H4 (cell line): ENCODE measurements around the gene MGAT3. TPM values are rescaled to one million over a fixed set of nuclear protein-coding genes. Genes with fewer than 3 reads are reported as not detected.
"Not testable (repeated sequence)": the region's sequence is repeated elsewhere in the genome, so short reads cannot be mapped to it uniquely, and the experiment has no call there.

Source experiments
- DNase-seq: peaks from one replicate; pipeline ENCODE4 v3.0.0-alpha.2; 2015; ENCODE audit warnings: low spot score
- total RNA-seq: library from RNA; depleted of rRNA; stranded (reverse); fragments of >200 nt; shearing (Covaris generic); gene quantifications from 2 replicates; pipeline ENCODE4 v1.2.3, GENCODE V29; 2014

Gene MGAT3
- total RNA-seq, 1 experiment from 2014 or later: 1.1 TPM

GRCh38 chr22:39490966-39491680 is 34.3 kb downstream of the MGAT3 start:
- no peak for DNase-seq

GRCh38 chr22:39491696-39492095 is 34.9 kb downstream of the MGAT3 start:
- DNase-seq: no peak

- no peak for DNase-seq
These were observed 35.4 kb downstream of the MGAT3 start for GRCh38 chr22:39492186-39492585.

- peak; percentile 35 for DNase-seq
These were observed 36.9 kb downstream of the MGAT3 start for GRCh38 chr22:39493759-39494158.

GRCh38 chr22:39494471-39495120 is 37.8 kb downstream of the MGAT3 start:
- no peak for DNase-seq

GRCh38 chr22:39496131-39496838 is 39.5 kb downstream of the MGAT3 start:
- peak; percentile 57 for DNase-seq

DNA sequence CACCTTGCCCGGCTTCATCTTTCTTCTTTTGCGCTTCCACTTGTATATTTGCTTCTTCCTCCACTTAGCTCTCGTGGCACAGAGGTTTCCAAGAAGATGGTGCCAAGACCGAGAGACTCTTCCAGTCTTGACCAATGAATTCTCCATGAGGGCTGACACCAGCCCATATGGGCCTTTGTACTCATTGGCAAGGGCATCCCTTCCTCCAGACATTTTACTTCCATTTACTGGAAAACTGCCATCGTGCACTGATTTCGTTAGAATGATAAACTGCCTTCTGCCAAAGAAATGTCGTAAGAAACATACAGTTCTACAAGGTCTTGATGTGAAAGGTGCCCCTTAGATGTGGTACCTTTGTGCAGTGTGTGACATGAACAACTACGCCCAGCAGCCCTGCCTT is 40.6 kb downstream of the MGAT3 start:
- DNase-seq: no peak

GRCh38 chr22:39498368-39498767 is 41.6 kb downstream of the MGAT3 start:
- DNase-seq: no peak

DNA sequence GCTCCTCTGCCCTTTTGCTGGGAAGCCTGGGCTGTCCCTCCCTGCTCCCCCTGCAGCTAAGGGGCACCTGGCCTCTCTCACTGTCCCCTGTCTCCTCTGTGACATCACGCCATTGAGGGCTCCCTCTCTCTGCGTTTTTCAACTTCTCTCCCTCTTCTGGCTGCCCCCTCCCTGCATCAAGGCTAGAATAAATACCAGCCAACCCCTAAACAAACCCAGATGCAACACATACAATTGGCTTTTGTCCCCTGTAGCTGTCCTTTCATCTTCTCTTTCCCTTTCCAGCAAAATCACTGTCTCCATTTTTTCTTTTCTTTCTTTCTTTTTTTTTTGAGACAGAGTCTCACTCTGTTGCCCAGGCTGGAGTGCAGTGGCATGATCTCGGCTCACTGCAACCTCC is 42.0 kb downstream of the MGAT3 start:
- no peak for DNase-seq

GRCh38 chr22:39500101-39500500 is 43.3 kb downstream of the MGAT3 start:
- DNase-seq: no peak

DNA sequence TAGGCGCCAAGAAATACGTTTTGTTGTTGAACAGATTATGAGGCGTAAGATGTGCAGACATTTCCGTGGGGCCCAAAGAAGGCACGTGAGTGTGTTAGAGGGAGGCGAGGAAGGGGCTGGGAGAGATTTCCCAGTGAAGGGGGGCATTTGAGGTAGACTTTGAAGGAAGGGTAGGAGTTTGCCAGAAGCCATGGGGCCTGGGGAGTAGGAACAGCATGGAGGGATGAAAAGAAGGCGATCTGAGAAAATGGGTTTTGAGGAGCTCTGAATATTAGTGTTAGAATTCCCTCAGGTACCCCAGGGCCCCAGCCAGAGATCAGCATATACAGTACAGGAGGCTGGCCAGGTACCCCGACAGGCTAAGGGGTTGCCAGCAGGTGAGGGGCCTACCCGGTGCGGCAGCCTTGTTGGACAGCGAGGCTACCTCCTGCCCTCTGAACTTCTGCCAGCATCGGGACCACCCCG is 44.9 kb downstream of the MGAT3 start:
- DNase-seq: no peak

DNA sequence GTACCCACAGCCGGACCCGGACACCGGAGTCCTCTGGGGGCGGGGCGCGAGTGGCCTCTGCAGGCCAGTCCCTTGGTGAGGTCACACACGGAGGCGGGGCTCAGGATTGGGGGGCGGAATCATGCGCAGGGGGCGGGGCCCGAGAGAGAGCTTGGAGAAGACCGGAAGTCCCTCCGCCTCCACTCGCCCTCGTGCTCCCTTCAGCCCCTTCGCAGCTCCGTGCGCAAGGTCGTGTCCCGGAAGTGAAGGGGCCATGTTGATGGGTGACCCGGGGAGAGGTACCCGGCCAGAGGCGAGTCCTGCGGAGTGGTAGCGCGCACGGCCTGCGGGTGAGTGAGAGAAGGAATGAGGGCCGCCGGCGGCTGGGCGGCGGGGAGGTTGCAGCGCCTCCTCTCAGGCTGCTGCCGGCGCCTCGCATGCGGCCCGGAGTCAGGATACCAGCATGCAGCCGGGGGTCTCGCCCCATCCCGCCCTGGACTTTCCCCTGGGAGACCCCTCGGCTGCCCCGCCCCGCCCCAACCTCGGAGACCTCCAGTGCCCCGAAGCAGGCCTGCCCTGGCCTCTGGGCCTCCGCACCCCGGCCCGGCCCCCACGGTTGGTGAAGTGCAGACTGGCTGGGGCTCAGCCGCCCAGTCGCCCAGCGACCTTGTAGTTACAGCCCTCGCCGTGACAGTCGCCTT is 45.4 kb downstream of the MGAT3 start, which contains the start of gene MIEF1:
Gene MIEF1 (plus strand): TSS at position 182 of the 680 bp plus-strand sequence. CDS start 9,005 bp downstream, outside the sequence.
- DNase-seq: peak; percentile 95

- no peak for DNase-seq
These were observed 46.1 kb downstream of the MGAT3 start for GRCh38 chr22:39502789-39503409.

GRCh38 chr22:39503630-39504029 is 46.8 kb downstream of the MGAT3 start:
- DNase-seq: no peak

DNA sequence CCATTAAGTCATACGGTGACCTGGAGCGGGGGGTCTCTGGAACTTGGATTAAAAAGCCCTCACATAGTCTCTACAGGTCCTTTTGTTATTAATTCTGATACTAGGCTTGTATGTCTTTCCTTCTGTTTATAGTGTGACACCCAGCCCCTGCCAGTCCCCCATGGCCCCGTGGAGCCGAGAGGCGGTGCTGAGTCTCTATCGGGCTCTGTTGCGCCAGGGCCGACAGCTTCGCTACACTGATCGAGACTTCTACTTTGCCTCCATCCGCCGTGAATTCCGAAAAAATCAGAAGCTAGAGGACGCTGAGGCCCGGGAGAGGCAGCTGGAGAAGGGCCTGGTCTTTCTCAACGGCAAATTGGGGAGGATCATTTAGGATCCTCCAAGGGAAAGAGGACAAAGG is 47.3 kb downstream of the MGAT3 start:
- DNase-seq: no peak

DNA sequence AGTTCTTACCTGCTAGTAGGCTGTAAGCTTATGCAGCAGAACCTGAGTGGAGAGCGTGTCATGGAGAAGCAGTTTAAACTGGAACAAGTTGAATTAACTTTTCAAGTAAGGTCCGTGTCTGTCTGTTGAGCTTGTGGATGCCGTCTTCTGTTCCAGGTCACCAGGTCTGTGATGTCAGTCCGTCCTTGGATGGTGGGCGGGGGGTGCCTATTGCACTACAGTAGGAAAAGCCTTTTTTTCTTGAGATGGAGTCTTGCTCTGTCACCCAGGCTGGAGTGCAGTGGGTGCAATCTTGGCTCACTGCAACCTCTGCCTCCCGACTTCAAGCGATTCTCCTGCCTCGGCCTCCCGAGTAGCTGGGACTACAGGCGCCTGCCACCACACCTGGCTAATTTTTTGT is 50.2 kb downstream of the MGAT3 start:
- DNase-seq: not testable (repeated sequence)

DNA sequence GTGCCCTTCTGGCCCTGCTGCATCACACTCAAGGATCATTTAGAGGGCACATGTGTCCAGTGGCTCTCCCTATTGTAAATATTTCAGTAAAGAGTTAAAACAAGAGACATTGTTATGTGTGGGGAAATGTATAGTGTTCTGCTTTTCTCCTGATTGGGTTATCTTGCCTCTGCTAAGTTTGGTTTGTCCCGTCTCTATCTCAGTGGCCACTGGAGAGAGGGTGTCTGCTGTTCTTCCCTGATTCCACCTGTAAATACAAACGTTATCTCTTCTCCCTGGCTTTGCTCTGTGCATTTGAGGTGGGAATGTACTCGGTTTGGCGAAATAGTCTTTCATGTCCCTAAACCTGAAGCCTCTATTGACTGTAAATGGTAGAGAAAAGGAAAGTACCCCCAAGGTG is 51.6 kb downstream of the MGAT3 start:
- no peak for DNase-seq

DNA sequence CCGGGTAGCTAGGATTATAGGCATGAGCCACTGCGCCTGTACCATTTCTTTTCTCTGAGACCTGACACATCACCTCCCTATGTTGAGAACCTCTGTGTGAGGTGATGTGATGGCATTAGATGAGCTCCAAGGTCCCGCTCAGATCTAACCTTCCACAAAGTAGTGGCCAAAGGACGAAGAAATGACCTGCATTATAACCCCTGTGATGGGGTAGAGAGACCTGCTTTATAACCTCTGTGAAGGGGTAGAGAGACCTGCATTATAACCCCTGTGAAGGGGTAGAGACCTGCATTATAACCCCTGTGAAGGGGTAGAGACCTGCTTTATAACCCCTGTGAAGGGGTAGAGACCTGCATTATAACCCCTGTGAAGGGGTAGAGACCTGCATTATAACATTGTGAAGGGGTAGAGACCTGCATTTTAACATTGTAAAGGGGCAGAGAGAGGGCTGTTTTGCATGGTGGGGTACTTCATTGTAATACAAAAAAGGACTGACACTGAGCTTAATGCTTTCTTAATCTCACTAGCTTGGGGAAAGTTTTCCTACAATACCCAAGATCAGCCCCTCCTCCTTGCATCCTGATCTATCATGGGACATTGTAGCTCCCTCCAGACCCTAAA is 53.8 kb downstream of the MGAT3 start:
- no peak for DNase-seq

GRCh38 chr22:39511226-39511625 is 54.4 kb downstream of the MGAT3 start:
- no peak for DNase-seq

DNA sequence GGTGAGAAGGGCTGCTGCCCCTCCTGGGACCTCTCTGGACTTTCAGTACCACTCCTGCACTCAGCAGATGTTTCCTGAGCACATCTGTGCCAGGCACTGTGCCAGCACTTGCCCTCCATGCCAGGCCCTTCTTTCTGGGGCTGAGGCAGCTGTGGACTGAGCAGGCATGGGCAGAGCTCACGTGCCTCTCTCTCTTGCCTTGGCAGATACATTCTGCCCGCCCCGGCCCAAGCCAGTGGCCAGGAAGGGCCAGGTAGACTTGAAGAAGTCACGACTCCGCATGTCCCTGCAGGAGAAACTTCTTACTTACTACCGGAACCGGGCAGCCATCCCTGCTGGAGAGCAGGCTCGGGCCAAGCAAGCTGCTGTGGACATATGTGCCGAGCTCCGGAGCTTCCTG is 55.2 kb downstream of the MGAT3 start:
- no peak for DNase-seq

GRCh38 chr22:39513791-39514190 is 57.0 kb downstream of the MGAT3 start:
- DNase-seq: no peak
